AG09319 (cell line): Measurements from ENCODE around the gene ME2.

Source experiments
- DNase-seq: peaks from one replicate; pipeline ENCODE4 v3.0.0-alpha.2; 2010; ENCODE audit warnings: low read depth; ENCODE audit errors: extremely low read depth
- CTCF ChIP-seq: IDR thresholded peaks from 2 replicates; pipeline ENCODE4 v1.5.1; 2011; ENCODE audit warnings: low read depth, mild to moderate bottlenecking, inconsistent platforms, low read length, moderate library complexity

The ME2 gene

DNA sequence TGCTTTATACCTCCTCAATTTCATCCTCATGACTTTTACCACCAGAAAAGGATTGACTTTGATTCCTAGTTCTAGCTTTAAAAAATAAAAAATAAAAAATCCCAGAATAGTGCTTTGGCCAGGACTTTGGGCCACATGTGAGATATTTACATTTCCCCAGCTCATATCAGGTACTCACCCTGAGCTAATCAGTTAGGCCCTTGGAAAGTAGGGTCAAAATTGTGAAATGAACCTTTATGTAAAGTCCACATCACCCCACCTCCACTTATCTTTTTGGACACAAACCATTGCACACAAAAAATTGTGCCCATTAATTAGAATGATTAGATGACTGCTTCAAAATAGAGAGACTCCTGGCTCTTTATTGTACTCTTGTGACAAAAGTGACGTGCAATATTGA lies 17.2 kb downstream of the ME2 start:
- no peak for DNase-seq
- no peak for TF ChIP-seq CTCF

- DNase-seq = no peak
These were observed 20.0 kb downstream of the ME2 start for GRCh38 chr18:50898919-50899318.

GRCh38 chr18:50902797-50903196 lies 23.9 kb downstream of the ME2 start:
- TF ChIP-seq CTCF = no peak

More at GRCh38 chr18:50898919-50899318, 20.0 kb downstream of the ME2 start:
- TF ChIP-seq CTCF = no peak

GRCh38 chr18:50906843-50907242 lies 27.9 kb downstream of the ME2 start:
- DNase-seq = no peak
- no peak for TF ChIP-seq CTCF

More at GRCh38 chr18:50902797-50903196, 23.9 kb downstream of the ME2 start:
- no peak for DNase-seq

DNA sequence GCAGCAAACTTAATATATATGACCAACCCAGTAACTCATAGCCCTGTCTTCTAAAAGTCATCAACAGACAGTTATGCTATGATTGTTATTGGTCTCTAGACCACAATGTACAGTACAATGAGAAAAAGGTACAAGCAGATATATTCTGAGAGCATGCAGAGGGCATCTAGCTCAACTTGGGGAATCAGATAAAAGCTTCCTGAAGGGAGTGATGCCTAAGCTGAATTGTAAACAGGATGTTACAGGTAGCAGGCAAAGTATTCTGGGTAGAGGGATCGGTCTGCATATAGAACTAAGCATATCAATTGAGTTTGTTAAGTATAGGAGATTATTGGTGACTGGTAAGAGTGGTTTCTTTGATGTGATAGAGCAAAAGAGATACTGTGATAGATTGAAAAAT lies 30.3 kb downstream of the ME2 start:
- TF ChIP-seq CTCF = no peak
- no peak for DNase-seq

- DNase-seq = no peak
- no peak for TF ChIP-seq CTCF
These were observed 32.1 kb downstream of the ME2 start for GRCh38 chr18:50911006-50911405.

- TF ChIP-seq CTCF = no peak
These were observed 38.1 kb downstream of the ME2 start for GRCh38 chr18:50917021-50917420.

More at GRCh38 chr18:50917021-50917420, 38.1 kb downstream of the ME2 start:
- no peak for DNase-seq
